Spleen (tissue), 7 donors: ENCODE data around the gene TNXB.
"Not testable (repeated sequence)": the region's sequence is repeated elsewhere in the genome, so short reads cannot be mapped to it uniquely, and the experiment has no call there.

Experiments
- CTCF ChIP-seq, 11 experiments: fragments of 200-600 bp in 7 of 11; fragments of 450-650 bp in 4 of 11; sonication (generic) in 4 of 11; IDR thresholded peaks in 8 of 11; conservative IDR thresholded peaks in 3 of 11; 1 replicate in 7 of 11; 2 replicates in 4 of 11; pipeline versions ENCODE4 v1.4.0 to v1.8.0; 2016 to 2021; ENCODE audit warnings: antibody characterized with exemption in 11 of 11, inconsistent platforms in 4 of 11, mild to moderate bottlenecking in 1 of 11
- POLR2AphosphoS5 ChIP-seq, 3 donors: sonication (generic); formaldehyde crosslinking; IDR thresholded peaks; one replicate each; pipeline ENCODE4 v1.5.1; 2017; ENCODE audit warnings: antibody characterized with exemption in 3 of 3
- donor health status: DM: no; HTN: no; CAD: no; lungs with moderate emphysema.
- donor health status: DM: no; HTN: no; CAD: no.
- donor health status: DM: no; HTN: no; CAD: no.

GRCh38 chr6:32041385-32041784 lies 67.8 kb downstream of the TNXB start:
- not testable (repeated sequence) for TF ChIP-seq CTCF (IDR thresholded peaks at IDR 0.05 in 8 of 11, conservative IDR thresholded peaks at IDR 0.05 in 3 of 11); POLR2AphosphoS5 (IDR thresholded peaks at IDR 0.05)
